Liver (tissue), 9 donors: ENCODE results near the gene LATS2. TPM values are rescaled to one million over a fixed set of nuclear protein-coding genes. Genes with fewer than 3 reads are reported as not detected.
A peak's percentile ranks its signal among the peaks of the same experiment; 100 is the strongest.

ENCODE experiments used
- DNase-seq: peaks from one replicate; pipeline ENCODE4 v3.0.0-alpha.2; 2017; ENCODE audit warnings: low spot score
- H3K27ac ChIP-seq, 2 donors: one replicate each; pipeline ENCODE4 v1.7.0; 2013; ENCODE audit warnings: inconsistent platforms in 2 of 2, low read length in 2 of 2, control low read depth in 1 of 2, low read depth in 1 of 2, mild to moderate bottlenecking in 1 of 2
- H3K27me3 ChIP-seq, 4 donors: one replicate each; pipeline versions ENCODE4 v1.6.1 to v1.7.0; 2013; ENCODE audit warnings: low read length in 3 of 4, inconsistent platforms in 1 of 4, mild to moderate bottlenecking in 1 of 4, moderate library complexity in 1 of 4; ENCODE audit not compliant: control insufficient read depth in 4 of 4, insufficient read depth in 4 of 4
- H3K36me3 ChIP-seq, 4 donors: one replicate each; pipeline versions ENCODE4 v1.6.1 to v1.7.0; 2013; ENCODE audit warnings: low read length in 3 of 4, mild to moderate bottlenecking in 3 of 4, low read depth in 1 of 4, moderate library complexity in 1 of 4; ENCODE audit not compliant: control insufficient read depth in 4 of 4, insufficient read depth in 3 of 4
- H3K4me1 ChIP-seq, 4 donors: one replicate each; pipeline versions ENCODE4 v1.6.1 to v1.7.0; 2013; ENCODE audit warnings: low read length in 3 of 4, mild to moderate bottlenecking in 3 of 4, moderate library complexity in 1 of 4; ENCODE audit not compliant: control insufficient read depth in 4 of 4, insufficient read depth in 4 of 4
- H3K4me3 ChIP-seq, 3 donors: one replicate each; pipeline versions ENCODE4 v1.6.1 to v1.7.0; 2013; ENCODE audit warnings: low read length in 3 of 3, control low read depth in 1 of 3, low read depth in 1 of 3, mild to moderate bottlenecking in 1 of 3
- H3K9ac ChIP-seq, 2 donors: one replicate each; pipeline ENCODE4 v1.7.0; 2013; ENCODE audit warnings: low read length in 2 of 2, mild to moderate bottlenecking in 2 of 2, moderate library complexity in 2 of 2, control low read depth in 1 of 2, low read depth in 1 of 2
- H3K9me3 ChIP-seq, 4 donors: one replicate each; pipeline versions ENCODE4 v1.6.1 to v1.7.0; 2013; ENCODE audit warnings: low read length in 3 of 4; ENCODE audit not compliant: control insufficient read depth in 4 of 4
- EGR1 ChIP-seq, 2 donors: IDR thresholded peaks; 2 replicates each; pipeline ENCODE4 v1.6.1; 2016 to 2018; ENCODE audit warnings: antibody characterized with exemption in 2 of 2, low read depth in 2 of 2
- FOXA1 ChIP-seq: IDR thresholded peaks from 2 replicates; pipeline ENCODE4 v1.6.1; 2016; ENCODE audit warnings: antibody characterized with exemption
- FOXA2 ChIP-seq: IDR thresholded peaks from 2 replicates; pipeline ENCODE4 v1.6.1; 2016; ENCODE audit warnings: antibody characterized with exemption
- GABPA ChIP-seq, 2 donors: IDR thresholded peaks in 1 of 2; conservative IDR thresholded peaks in 1 of 2; 2 replicates each; pipeline ENCODE4 v1.6.1; 2016; ENCODE audit warnings: antibody characterized with exemption in 2 of 2, mild to moderate bottlenecking in 1 of 2, moderate library complexity in 1 of 2
- HNF4A ChIP-seq, 2 donors: conservative IDR thresholded peaks; 2 replicates each; pipeline ENCODE4 v1.6.1; 2016; ENCODE audit warnings: antibody characterized with exemption in 2 of 2, mild to moderate bottlenecking in 2 of 2
- HNF4G ChIP-seq: IDR thresholded peaks from 2 replicates; pipeline ENCODE4 v1.6.1; 2016; ENCODE audit warnings: antibody characterized with exemption
- JUND ChIP-seq, 2 donors: IDR thresholded peaks; 2 replicates each; pipeline ENCODE4 v1.6.1; 2016; ENCODE audit warnings: antibody characterized with exemption in 2 of 2
- NR2F2 ChIP-seq: IDR thresholded peaks from 2 replicates; pipeline ENCODE4 v1.6.1; 2016; ENCODE audit warnings: antibody characterized with exemption
- RXRA ChIP-seq, 2 donors: IDR thresholded peaks; 2 replicates each; pipeline ENCODE4 v1.6.1; 2017 to 2018; ENCODE audit warnings: antibody characterized with exemption in 2 of 2, mild to moderate bottlenecking in 1 of 2
- SP1 ChIP-seq: IDR thresholded peaks from 2 replicates; pipeline ENCODE4 v1.6.1; 2018; ENCODE audit warnings: antibody characterized with exemption, mild to moderate bottlenecking
- TAF1 ChIP-seq: conservative IDR thresholded peaks from 2 replicates; pipeline ENCODE4 v1.6.1; 2016; ENCODE audit warnings: antibody characterized with exemption, mild to moderate bottlenecking
- YY1 ChIP-seq: IDR thresholded peaks from 2 replicates; pipeline ENCODE4 v1.6.1; 2016; ENCODE audit warnings: antibody characterized with exemption, mild to moderate bottlenecking
- WGBS: extraction: QIAGEN DNeasy Blood & Tissue Kit; methylation state at CpG from one replicate; pipeline ENCODE4 v1.1.7; 2013; 5-methylcytosine and 5-hydroxymethylcytosine counted together
- polyA plus RNA-seq, 2 donors: library from polyadenylated mRNA; stranded (reverse) in 1 of 2; unstranded in 1 of 2; fragments of 200-250 nt in 1 of 2; fragments of >200 nt in 1 of 2; fragmentation: Nextera tagmentation in 1 of 2; extraction: Ambion mirVana in 1 of 2; gene quantifications; one replicate each; pipeline versions ENCODE4 v1.2.1 to v1.2.3, GENCODE V29; 2013 to 2015
- total RNA-seq, 2 donors: library from RNA; depleted of rRNA; stranded (reverse); fragments of >200 nt; gene quantifications; one replicate each; pipeline ENCODE4 v1.2.3, GENCODE V29; 2014
- TF ChIP-seq, protein P1 (sequence below): IDR thresholded peaks from 2 replicates; pipeline ENCODE4 v1.6.1; 2016; ENCODE audit warnings: antibody characterized with exemption
- TF ChIP-seq, protein P2 (sequence below): fragments of 150-350 bp; IDR thresholded peaks from 2 replicates; pipeline ENCODE4 v1.5.1; 2017; ENCODE audit warnings: improper control_type of control experiment, low read depth, low read length; ENCODE audit not compliant: missing input control
- TF ChIP-seq, protein P3 (sequence below): IDR thresholded peaks from 2 replicates; pipeline ENCODE4 v1.6.1; 2016; ENCODE audit warnings: antibody characterized with exemption, mild to moderate bottlenecking
- TF ChIP-seq, protein P4 (sequence below): IDR thresholded peaks from 2 replicates; pipeline ENCODE4 v1.6.1; 2016; ENCODE audit warnings: antibody characterized with exemption
- TF ChIP-seq, protein P5 (sequence below): IDR thresholded peaks from 2 replicates; pipeline ENCODE4 v1.6.1; 2016; ENCODE audit warnings: antibody characterized with exemption
- donor health status: healthy.
- donor health status: healthy.
- donor health status: healthy.
- donor health status: healthy.
- donor health status: healthy.

Gene LATS2
- total and polyA plus RNA-seq, 4 donors: 1.6 to 7.0 (median 4.4) TPM

DNA sequence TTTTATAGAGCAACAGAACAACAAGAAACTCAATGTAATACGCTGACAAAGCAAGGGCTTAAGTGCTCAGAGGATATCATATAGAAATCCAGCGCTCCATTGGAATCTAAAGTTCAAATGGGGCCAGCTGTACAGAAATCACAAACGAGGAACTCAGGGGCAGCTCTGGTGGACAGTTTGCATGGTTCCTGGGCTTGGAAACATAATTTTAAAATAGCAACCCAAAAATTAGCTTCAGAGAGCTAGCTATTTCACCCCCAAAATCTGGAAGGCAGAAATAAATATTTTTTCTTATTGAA, 19.2 kb upstream of the LATS2 start:
- Histone ChIP-seq H3K4me1 (peaks cover 0 to 1% (median under 1%) of the 10 kb centered on the region in 4 donors), H3K27ac (no peak overlapping the region), H3K9me3 (no peaks in the 10 kb centered on the region), H3K27me3 (no peaks in the 10 kb centered on the region), H3K36me3 (no peaks in the 10 kb centered on the region), H3K9ac (no peak overlapping the region), H3K4me3 (no peak overlapping the region)
- 64% methylated on average over 3 of the region's 3 CpGs for WGBS
- TF ChIP-seq, protein P1, sequence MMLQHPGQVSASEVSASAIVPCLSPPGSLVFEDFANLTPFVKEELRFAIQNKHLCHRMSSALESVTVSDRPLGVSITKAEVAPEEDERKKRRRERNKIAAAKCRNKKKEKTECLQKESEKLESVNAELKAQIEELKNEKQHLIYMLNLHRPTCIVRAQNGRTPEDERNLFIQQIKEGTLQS: no peak
- TF ChIP-seq GABPA (IDR thresholded peaks at IDR 0.05 in 1 of 2, conservative IDR thresholded peaks at IDR 0.05 in 1 of 2) (no peak), FOXA2 (no peak), TAF1 (no peak), RXRA (IDR thresholded peaks at IDR 0.05) (no peak), EGR1 (IDR thresholded peaks at IDR 0.05; ENCODE audit: low read depth in 2 of 2) (no peak), NR2F2 (no peak), YY1 (no peak), HNF4G (no peak), SP1 (no peak), JUND (IDR thresholded peaks at IDR 0.05) (no peak)
- TF ChIP-seq, protein P2, sequence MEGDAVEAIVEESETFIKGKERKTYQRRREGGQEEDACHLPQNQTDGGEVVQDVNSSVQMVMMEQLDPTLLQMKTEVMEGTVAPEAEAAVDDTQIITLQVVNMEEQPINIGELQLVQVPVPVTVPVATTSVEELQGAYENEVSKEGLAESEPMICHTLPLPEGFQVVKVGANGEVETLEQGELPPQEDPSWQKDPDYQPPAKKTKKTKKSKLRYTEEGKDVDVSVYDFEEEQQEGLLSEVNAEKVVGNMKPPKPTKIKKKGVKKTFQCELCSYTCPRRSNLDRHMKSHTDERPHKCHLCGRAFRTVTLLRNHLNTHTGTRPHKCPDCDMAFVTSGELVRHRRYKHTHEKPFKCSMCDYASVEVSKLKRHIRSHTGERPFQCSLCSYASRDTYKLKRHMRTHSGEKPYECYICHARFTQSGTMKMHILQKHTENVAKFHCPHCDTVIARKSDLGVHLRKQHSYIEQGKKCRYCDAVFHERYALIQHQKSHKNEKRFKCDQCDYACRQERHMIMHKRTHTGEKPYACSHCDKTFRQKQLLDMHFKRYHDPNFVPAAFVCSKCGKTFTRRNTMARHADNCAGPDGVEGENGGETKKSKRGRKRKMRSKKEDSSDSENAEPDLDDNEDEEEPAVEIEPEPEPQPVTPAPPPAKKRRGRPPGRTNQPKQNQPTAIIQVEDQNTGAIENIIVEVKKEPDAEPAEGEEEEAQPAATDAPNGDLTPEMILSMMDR: no peak
- TF ChIP-seq, protein P3, sequence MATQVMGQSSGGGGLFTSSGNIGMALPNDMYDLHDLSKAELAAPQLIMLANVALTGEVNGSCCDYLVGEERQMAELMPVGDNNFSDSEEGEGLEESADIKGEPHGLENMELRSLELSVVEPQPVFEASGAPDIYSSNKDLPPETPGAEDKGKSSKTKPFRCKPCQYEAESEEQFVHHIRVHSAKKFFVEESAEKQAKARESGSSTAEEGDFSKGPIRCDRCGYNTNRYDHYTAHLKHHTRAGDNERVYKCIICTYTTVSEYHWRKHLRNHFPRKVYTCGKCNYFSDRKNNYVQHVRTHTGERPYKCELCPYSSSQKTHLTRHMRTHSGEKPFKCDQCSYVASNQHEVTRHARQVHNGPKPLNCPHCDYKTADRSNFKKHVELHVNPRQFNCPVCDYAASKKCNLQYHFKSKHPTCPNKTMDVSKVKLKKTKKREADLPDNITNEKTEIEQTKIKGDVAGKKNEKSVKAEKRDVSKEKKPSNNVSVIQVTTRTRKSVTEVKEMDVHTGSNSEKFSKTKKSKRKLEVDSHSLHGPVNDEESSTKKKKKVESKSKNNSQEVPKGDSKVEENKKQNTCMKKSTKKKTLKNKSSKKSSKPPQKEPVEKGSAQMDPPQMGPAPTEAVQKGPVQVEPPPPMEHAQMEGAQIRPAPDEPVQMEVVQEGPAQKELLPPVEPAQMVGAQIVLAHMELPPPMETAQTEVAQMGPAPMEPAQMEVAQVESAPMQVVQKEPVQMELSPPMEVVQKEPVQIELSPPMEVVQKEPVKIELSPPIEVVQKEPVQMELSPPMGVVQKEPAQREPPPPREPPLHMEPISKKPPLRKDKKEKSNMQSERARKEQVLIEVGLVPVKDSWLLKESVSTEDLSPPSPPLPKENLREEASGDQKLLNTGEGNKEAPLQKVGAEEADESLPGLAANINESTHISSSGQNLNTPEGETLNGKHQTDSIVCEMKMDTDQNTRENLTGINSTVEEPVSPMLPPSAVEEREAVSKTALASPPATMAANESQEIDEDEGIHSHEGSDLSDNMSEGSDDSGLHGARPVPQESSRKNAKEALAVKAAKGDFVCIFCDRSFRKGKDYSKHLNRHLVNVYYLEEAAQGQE: no peak
- TF ChIP-seq, protein P4, sequence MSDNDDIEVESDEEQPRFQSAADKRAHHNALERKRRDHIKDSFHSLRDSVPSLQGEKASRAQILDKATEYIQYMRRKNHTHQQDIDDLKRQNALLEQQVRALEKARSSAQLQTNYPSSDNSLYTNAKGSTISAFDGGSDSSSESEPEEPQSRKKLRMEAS: no peak
- DNase-seq: no peak

DNA sequence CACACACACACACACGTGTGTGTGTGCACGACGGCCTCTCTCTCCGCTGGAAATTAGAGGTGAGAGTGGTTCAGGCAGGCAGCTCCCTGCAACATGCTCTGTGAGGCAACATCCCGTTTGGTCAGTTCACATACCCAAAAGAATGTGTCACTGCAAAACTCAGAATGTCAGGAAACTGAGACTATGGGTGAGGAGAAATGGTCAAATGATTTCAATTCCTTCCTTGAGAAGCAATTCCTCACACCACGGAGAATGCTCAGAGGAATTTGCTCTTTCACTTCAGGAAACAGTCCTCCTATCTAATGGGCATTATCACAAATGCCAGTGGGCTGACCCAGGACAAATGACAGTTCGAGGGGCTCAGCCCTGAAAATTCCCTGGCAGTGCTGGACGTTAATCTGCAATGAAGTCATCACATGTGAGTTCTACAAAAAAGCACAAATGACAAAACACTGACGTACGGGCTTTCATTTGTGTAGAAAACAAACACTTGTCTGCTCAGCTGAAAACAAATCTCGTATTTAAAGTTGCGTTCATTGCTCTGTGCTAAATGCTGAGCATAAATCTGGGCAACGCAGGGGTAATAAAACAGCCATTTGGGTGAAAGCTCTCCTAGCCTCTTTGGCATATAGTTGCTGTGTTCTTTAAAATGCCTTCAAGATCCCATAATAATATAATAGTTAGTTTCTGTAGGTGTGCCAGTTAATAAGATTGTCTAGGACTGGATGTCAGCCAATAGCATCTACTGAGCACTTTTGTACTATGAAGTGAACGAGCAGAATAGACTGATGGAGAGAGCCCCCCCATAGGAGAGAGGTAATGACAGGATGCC, 18.6 kb upstream of the LATS2 start:
- WGBS: 53% methylated on average over 14 of the region's 14 CpGs
- Histone ChIP-seq H3K27me3 (no peaks in the 10 kb centered on the region), H3K4me1 (peaks cover 0 to 5% (median 4%) of the 10 kb centered on the region in 4 donors), H3K27ac (peak overlapping the region in 1 of 2 donors; percentile 25), H3K9me3 (no peaks in the 10 kb centered on the region), H3K9ac (no peak overlapping the region), H3K36me3 (no peaks in the 10 kb centered on the region), H3K4me3 (no peak overlapping the region)
- TF ChIP-seq, protein P5, sequence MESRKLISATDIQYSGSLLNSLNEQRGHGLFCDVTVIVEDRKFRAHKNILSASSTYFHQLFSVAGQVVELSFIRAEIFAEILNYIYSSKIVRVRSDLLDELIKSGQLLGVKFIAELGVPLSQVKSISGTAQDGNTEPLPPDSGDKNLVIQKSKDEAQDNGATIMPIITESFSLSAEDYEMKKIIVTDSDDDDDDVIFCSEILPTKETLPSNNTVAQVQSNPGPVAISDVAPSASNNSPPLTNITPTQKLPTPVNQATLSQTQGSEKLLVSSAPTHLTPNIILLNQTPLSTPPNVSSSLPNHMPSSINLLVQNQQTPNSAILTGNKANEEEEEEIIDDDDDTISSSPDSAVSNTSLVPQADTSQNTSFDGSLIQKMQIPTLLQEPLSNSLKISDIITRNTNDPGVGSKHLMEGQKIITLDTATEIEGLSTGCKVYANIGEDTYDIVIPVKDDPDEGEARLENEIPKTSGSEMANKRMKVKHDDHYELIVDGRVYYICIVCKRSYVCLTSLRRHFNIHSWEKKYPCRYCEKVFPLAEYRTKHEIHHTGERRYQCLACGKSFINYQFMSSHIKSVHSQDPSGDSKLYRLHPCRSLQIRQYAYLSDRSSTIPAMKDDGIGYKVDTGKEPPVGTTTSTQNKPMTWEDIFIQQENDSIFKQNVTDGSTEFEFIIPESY: no peak
- TF ChIP-seq, protein P3: no peak
- no peak for TF ChIP-seq JUND (IDR thresholded peaks at IDR 0.05)
- no peak for TF ChIP-seq FOXA1
- TF ChIP-seq NR2F2: no peak
- TF ChIP-seq RXRA (IDR thresholded peaks at IDR 0.05): no peak
- TF ChIP-seq HNF4A (conservative IDR thresholded peaks at IDR 0.05): no peak
- TF ChIP-seq, protein P4: no peak
- DNase-seq: no peak
